GM23338 (cell line): ENCODE results near the gene SNRNP25. TPM values are rescaled to one million over a fixed set of nuclear protein-coding genes. Genes with fewer than 3 reads are reported as not detected.

Experiments
- ATAC-seq: fragments of 200-7000 bp; cut with Tn5 transposase; 3 replicates; pipeline ENCODE4 v1.9.1; 2020
- DNase-seq: peaks from one replicate; pipeline ENCODE4 v3.0.0-alpha.2; 2015; ENCODE audit warnings: low spot score
- H2AFZ ChIP-seq: fragments of 200-600 bp; sonication (generic); 2 replicates; pipeline ENCODE4 v1.8.0; 2016; ENCODE audit warnings: antibody characterized with exemption, mild to moderate bottlenecking, moderate library complexity
- H3F3A ChIP-seq: fragments of 200-600 bp; sonication (generic); replicated peaks from 2 replicates; pipeline ENCODE4 v1.8.0; 2017; ENCODE audit warnings: antibody characterized with exemption, mixed run types, low read depth
- H3K27ac ChIP-seq: fragments of 200-600 bp; sonication (generic); 2 replicates; pipeline ENCODE4 v1.6.1; 2016; ENCODE audit warnings: low read depth
- H3K27me3 ChIP-seq: fragments of 200-600 bp; sonication (generic); 2 replicates; pipeline ENCODE4 v1.8.0; 2016; ENCODE audit warnings: mild to moderate bottlenecking, mixed run types, moderate library complexity; ENCODE audit not compliant: insufficient read depth
- H3K36me3 ChIP-seq: fragments of 200-600 bp; sonication (generic); 2 replicates; pipeline ENCODE4 v1.8.0; 2016; ENCODE audit warnings: mild to moderate bottlenecking; ENCODE audit not compliant: insufficient read depth
- H3K4me1 ChIP-seq: fragments of 200-600 bp; sonication (generic); 2 replicates; pipeline ENCODE4 v1.8.0; 2016; ENCODE audit warnings: mild to moderate bottlenecking, moderate library complexity; ENCODE audit not compliant: insufficient read depth
- H3K4me2 ChIP-seq: fragments of 200-600 bp; sonication (generic); 2 replicates; pipeline ENCODE4 v1.7.1; 2017; ENCODE audit warnings: mixed run types
- H3K4me3 ChIP-seq: fragments of 200-600 bp; sonication (generic); 2 replicates; pipeline ENCODE4 v1.6.1; 2016; ENCODE audit warnings: mixed run types
- H3K79me2 ChIP-seq: fragments of 200-600 bp; sonication (generic); replicated peaks from 2 replicates; pipeline ENCODE4 v1.8.0; 2017; ENCODE audit warnings: mild to moderate bottlenecking; ENCODE audit not compliant: insufficient read depth
- H3K9me2 ChIP-seq: fragments of 200-600 bp; sonication (generic); 2 replicates; pipeline ENCODE4 v1.8.0; 2017; ENCODE audit not compliant: insufficient read depth
- H4K20me1 ChIP-seq: fragments of 200-600 bp; sonication (generic); replicated peaks from 2 replicates; pipeline ENCODE4 v1.8.0; 2017; ENCODE audit warnings: mild to moderate bottlenecking; ENCODE audit not compliant: insufficient read depth
- H3K27ac Mint-ChIP-seq: 2 replicates; pipeline ENCODE4 v1.8.0; 2020; ENCODE audit warnings: inconsistent platforms, mild to moderate bottlenecking, moderate library complexity, mixed read lengths
- H3K27me3 Mint-ChIP-seq: 3 replicates; pipeline ENCODE4 v1.8.0; 2022; ENCODE audit warnings: low read depth, mild to moderate bottlenecking, moderate library complexity, mixed read lengths, inconsistent platforms; ENCODE audit not compliant: insufficient read depth, poor library complexity
- H3K36me3 Mint-ChIP-seq: 3 replicates; pipeline ENCODE4 v1.8.0; 2021; ENCODE audit warnings: low read depth, mild to moderate bottlenecking, inconsistent platforms, moderate library complexity, mixed read lengths
- H3K4me1 Mint-ChIP-seq: 3 replicates; pipeline ENCODE4 v1.8.0; 2020; ENCODE audit warnings: mild to moderate bottlenecking, inconsistent platforms, mixed read lengths
- H3K4me3 Mint-ChIP-seq: 3 replicates; pipeline ENCODE4 v1.8.0; 2021; ENCODE audit warnings: moderate library complexity, mild to moderate bottlenecking, inconsistent platforms, mixed read lengths
- H3K9me3 Mint-ChIP-seq: 3 replicates; pipeline ENCODE4 v1.8.0; 2020; ENCODE audit warnings: moderate library complexity, mild to moderate bottlenecking, inconsistent platforms, mixed read lengths
- CREB1 ChIP-seq: fragments of 250-450 bp; sonication (Bioruptor Pico); IDR thresholded peaks from 2 replicates; pipeline ENCODE4 v1.5.0; 2020; ENCODE audit warnings: low read depth, mild to moderate bottlenecking, moderate library complexity
- ETS1 ChIP-seq: IDR thresholded peaks from 2 replicates; pipeline ENCODE4 v1.6.1; 2016; ENCODE audit warnings: antibody characterized with exemption
- NANOG ChIP-seq: IDR thresholded peaks from 2 replicates; pipeline ENCODE4 v1.6.1; 2016; ENCODE audit warnings: antibody characterized with exemption, borderline replicate concordance
- POLR2AphosphoS5 ChIP-seq: IDR thresholded peaks from 2 replicates; pipeline ENCODE4 v1.6.1; 2016; ENCODE audit warnings: antibody characterized with exemption, low read depth
- STAT1 ChIP-seq: IDR thresholded peaks from one replicate; pipeline ENCODE4 v1.6.1; 2016; ENCODE audit warnings: antibody characterized with exemption; ENCODE audit not compliant: unreplicated experiment
- polyA plus RNA-seq: library from polyadenylated mRNA; unstranded; fragments of >200 nt; fragmentation: Nextera tagmentation; extraction: Ambion mirVana; gene quantifications from 2 replicates; pipeline ENCODE4 v1.2.1, GENCODE V29; 2016
- total RNA-seq: library from RNA; depleted of rRNA; stranded (reverse); fragments of >200 nt; shearing (Covaris generic); gene quantifications from 2 replicates; pipeline ENCODE4 v1.2.3, GENCODE V29; 2014
- TF ChIP-seq, protein P1 (sequence below): fragments of 250-450 bp; sonication (Bioruptor Pico); IDR thresholded peaks from 2 replicates; pipeline ENCODE4 v1.5.0; 2020; ENCODE audit warnings: mild to moderate bottlenecking, moderate library complexity

SNRNP25 gene
- total and polyA plus RNA-seq, 2 experiments from 2014 or later = 34.4 to 79.5 TPM

GRCh38 chr16:89391-90302 lies 36.0 kb downstream of the SNRNP25 start:
- Histone ChIP-seq H3K4me3 (no peak overlapping the region), H3K79me2 (no peaks in the 10 kb centered on the region), H3F3A (no peaks in the 10 kb centered on the region), H3K4me1 (no peaks in the 10 kb centered on the region), H3K4me2 (no peak overlapping the region), H3K36me3 (no peaks in the 10 kb centered on the region), H4K20me1 (no peaks in the 10 kb centered on the region; the same call in 1 of the 2 replicates), H3K27ac (no peak overlapping the region), H3K27me3 (no peaks in the 10 kb centered on the region), H2AFZ (no peak overlapping the region), H3K9me2 (no peaks in the 10 kb centered on the region)
- 0 out of 2 replicates have a peak, but pooled peaks have one; percentile 1 for TF ChIP-seq POLR2AphosphoS5
- TF ChIP-seq CREB1 (CRISPR knock-in tag) = no peak
- TF ChIP-seq ETS1 = no peak
- peaks cover 12% of the 10 kb centered on the region for H3K27me3 Mint-ChIP-seq
- peaks cover 19% of the 10 kb centered on the region; the same call in 2 of the 3 replicates for H3K36me3 Mint-ChIP-seq
- no peak overlapping the region for H3K4me3 Mint-ChIP-seq
- H3K27ac Mint-ChIP-seq = no peak overlapping the region
- no peaks in the 10 kb centered on the region for H3K9me3 Mint-ChIP-seq
- H3K4me1 Mint-ChIP-seq = no peaks in the 10 kb centered on the region
- no peak for ATAC-seq
- no peak for DNase-seq

DNA sequence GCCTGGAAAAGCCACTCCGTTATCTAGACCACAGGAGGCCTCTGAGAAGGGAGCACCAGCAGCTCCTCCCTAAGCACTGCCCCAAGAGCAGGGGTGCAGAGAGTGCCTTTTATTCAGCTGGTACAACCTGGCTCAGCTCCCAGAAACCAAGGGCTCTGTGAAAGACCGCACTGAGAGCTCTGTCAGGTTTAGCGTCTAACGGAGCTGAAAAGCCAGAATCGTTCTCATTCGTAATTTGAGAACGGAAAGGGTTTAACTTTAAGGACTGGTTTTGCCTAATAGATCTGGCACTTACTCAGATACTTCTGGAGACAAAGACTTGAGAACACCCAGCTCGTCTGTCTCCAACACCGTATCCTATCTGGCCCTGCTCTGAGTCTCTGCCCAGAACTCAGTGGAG lies 37.9 kb downstream of the SNRNP25 start:
- H3K27ac Mint-ChIP-seq = no peak overlapping the region
- no peaks in the 10 kb centered on the region for H3K27me3 ChIP-seq
- no peak overlapping the region for H3K4me3 Mint-ChIP-seq

DNA sequence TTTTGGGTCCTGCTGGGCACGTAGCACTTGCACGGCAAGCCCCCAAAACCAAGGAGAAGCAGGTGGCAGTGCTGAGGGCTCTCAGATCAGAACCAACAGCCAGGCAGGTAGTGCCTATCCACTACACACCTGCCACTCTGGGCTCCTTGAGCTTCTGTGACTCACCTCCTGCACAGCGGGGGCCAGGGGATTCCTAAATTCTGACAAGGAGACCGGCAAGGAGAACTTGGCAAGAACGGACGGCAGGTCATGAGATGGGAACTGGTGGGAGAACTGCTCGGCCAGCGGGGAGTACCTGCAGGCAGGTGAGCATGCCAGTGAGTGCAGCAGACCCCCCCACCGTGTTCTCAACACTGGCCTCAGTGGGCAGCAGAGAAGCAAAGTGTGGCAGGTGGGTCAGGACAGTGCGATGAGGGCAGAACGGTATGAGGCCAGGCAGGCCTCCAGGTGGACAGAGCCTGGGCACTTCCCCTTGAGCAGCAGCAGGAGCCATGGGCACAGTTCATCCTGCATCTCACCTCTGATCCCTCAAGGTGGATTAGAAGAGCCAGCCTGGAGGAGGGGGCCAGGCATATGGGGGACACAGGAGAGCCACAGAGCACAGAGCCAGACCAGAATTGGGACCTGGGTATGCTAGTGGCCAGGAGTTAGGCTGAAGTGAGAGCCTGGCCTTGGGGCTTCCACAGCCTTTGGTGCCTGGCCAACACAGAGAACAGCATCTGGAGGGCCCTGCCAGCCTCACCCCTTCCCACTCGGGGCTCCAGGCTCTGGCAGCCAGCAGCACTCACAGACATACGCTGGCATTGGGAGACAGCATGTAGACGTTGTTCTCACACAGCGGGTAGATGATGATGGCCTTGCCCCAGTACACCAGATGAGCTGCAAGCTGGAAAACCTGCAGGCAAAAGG lies 39.1 kb downstream of the SNRNP25 start:
- ATAC-seq = no peak
- peaks cover 12% of the 10 kb centered on the region for H3K27me3 Mint-ChIP-seq
- Histone ChIP-seq H2AFZ (no peak overlapping the region), H3K79me2 (no peaks in the 10 kb centered on the region), H3F3A (no peaks in the 10 kb centered on the region), H3K9me2 (no peaks in the 10 kb centered on the region), H3K27me3 (no peaks in the 10 kb centered on the region), H3K4me2 (no peak overlapping the region), H4K20me1 (no peaks in the 10 kb centered on the region; the same call in 1 of the 2 replicates), H3K4me3 (no peak overlapping the region), H3K27ac (no peak overlapping the region), H3K4me1 (no peaks in the 10 kb centered on the region), H3K36me3 (no peaks in the 10 kb centered on the region)
- H3K27ac Mint-ChIP-seq = peak overlapping the region; percentile 59; the same call in 1 of the 2 replicates
- no peak overlapping the region for H3K4me3 Mint-ChIP-seq
- peaks cover 12% of the 10 kb centered on the region; the same call in 2 of the 3 replicates for H3K36me3 Mint-ChIP-seq
- H3K9me3 Mint-ChIP-seq = no peaks in the 10 kb centered on the region
- no peaks in the 10 kb centered on the region for H3K4me1 Mint-ChIP-seq
- DNase-seq = no peak
- TF ChIP-seq POLR2AphosphoS5 = no peak
- TF ChIP-seq STAT1 = no peak
- TF ChIP-seq, protein P1, sequence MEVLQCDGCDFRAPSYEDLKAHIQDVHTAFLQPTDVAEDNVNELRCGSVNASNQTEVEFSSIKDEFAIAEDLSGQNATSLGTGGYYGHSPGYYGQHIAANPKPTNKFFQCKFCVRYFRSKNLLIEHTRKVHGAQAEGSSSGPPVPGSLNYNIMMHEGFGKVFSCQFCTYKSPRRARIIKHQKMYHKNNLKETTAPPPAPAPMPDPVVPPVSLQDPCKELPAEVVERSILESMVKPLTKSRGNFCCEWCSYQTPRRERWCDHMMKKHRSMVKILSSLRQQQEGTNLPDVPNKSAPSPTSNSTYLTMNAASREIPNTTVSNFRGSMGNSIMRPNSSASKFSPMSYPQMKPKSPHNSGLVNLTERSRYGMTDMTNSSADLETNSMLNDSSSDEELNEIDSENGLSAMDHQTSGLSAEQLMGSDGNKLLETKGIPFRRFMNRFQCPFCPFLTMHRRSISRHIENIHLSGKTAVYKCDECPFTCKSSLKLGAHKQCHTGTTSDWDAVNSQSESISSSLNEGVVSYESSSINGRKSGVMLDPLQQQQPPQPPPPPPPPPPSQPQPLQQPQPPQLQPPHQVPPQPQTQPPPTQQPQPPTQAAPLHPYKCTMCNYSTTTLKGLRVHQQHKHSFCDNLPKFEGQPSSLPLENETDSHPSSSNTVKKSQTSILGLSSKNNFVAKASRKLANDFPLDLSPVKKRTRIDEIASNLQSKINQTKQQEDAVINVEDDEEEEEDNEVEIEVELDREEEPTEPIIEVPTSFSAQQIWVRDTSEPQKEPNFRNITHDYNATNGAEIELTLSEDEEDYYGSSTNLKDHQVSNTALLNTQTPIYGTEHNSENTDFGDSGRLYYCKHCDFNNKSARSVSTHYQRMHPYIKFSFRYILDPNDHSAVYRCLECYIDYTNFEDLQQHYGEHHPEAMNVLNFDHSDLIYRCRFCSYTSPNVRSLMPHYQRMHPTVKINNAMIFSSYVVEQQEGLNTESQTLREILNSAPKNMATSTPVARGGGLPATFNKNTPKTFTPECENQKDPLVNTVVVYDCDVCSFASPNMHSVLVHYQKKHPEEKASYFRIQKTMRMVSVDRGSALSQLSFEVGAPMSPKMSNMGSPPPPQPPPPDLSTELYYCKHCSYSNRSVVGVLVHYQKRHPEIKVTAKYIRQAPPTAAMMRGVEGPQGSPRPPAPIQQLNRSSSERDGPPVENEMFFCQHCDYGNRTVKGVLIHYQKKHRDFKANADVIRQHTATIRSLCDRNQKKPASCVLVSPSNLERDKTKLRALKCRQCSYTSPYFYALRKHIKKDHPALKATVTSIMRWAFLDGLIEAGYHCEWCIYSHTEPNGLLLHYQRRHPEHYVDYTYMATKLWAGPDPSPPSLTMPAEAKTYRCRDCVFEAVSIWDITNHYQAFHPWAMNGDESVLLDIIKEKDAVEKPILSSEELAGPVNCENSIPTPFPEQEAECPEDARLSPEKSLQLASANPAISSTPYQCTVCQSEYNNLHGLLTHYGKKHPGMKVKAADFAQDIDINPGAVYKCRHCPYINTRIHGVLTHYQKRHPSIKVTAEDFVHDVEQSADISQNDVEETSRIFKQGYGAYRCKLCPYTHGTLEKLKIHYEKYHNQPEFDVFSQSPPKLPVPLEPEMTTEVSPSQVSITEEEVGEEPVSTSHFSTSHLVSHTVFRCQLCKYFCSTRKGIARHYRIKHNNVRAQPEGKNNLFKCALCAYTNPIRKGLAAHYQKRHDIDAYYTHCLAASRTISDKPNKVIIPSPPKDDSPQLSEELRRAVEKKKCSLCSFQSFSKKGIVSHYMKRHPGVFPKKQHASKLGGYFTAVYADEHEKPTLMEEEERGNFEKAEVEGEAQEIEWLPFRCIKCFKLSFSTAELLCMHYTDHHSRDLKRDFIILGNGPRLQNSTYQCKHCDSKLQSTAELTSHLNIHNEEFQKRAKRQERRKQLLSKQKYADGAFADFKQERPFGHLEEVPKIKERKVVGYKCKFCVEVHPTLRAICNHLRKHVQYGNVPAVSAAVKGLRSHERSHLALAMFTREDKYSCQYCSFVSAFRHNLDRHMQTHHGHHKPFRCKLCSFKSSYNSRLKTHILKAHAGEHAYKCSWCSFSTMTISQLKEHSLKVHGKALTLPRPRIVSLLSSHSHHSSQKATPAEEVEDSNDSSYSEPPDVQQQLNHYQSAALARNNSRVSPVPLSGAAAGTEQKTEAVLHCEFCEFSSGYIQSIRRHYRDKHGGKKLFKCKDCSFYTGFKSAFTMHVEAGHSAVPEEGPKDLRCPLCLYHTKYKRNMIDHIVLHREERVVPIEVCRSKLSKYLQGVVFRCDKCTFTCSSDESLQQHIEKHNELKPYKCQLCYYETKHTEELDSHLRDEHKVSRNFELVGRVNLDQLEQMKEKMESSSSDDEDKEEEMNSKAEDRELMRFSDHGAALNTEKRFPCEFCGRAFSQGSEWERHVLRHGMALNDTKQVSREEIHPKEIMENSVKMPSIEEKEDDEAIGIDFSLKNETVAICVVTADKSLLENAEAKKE = no peak

More for the DNA sequence above, 37.9 kb downstream of the SNRNP25 start:
- Histone ChIP-seq H3K27ac (no peak overlapping the region), H3K4me1 (no peaks in the 10 kb centered on the region), H3K79me2 (no peaks in the 10 kb centered on the region), H3K36me3 (no peaks in the 10 kb centered on the region), H3K9me2 (no peaks in the 10 kb centered on the region), H3F3A (no peaks in the 10 kb centered on the region), H3K4me2 (no peak overlapping the region), H3K4me3 (no peak overlapping the region), H4K20me1 (no peaks in the 10 kb centered on the region; the same call in 1 of the 2 replicates), H2AFZ (no peak overlapping the region)
- TF ChIP-seq NANOG = no peak
- peaks cover 15% of the 10 kb centered on the region; the same call in 2 of the 3 replicates for H3K36me3 Mint-ChIP-seq
- no peak for DNase-seq
- no peak for ATAC-seq
- no peaks in the 10 kb centered on the region for H3K4me1 Mint-ChIP-seq
- H3K9me3 Mint-ChIP-seq = no peaks in the 10 kb centered on the region
- peaks cover 12% of the 10 kb centered on the region for H3K27me3 Mint-ChIP-seq
